Stimulated activated CD4-positive, alpha-beta T cell treated with anti-CD3 and anti-CD28 coated beads, Interleukin-12 subunit alpha, Interleukin-12 subunit beta, amount 100 ng/mL, for 48 hours (primary cell): ENCODE measurements around the gene ZNF384.

ENCODE experiments used
- DNase-seq, 3 donors: peaks; one replicate each; pipeline ENCODE4 v3.0.0-alpha.2; 2020; ENCODE audit warnings: low read depth in 2 of 3, low spot score in 1 of 3

Gene ZNF384

GRCh38 chr12:6626654-6627283 lies 62.4 kb downstream of the ZNF384 start:
- no peak for DNase-seq

DNA sequence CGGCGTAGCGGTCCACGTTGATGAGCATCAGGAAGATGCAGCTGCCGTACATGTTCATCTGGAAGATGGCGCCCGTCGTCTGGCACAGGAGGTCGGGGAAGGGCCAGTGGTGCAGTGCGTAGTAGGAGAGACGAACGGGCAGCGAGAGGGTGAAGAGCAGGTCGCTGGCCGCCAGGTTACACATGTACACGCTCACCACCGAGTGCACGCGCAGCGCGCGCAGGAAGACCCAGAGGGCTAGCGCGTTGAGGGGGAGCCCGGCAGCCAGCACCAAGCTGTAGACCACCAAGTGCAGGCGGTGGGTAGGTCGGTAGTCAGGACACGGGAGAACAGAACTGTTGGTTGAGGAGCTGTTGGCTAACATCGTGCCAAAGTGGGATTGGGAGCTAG lies 68.3 kb downstream of the ZNF384 start:
- DNase-seq, result no peak

DNA sequence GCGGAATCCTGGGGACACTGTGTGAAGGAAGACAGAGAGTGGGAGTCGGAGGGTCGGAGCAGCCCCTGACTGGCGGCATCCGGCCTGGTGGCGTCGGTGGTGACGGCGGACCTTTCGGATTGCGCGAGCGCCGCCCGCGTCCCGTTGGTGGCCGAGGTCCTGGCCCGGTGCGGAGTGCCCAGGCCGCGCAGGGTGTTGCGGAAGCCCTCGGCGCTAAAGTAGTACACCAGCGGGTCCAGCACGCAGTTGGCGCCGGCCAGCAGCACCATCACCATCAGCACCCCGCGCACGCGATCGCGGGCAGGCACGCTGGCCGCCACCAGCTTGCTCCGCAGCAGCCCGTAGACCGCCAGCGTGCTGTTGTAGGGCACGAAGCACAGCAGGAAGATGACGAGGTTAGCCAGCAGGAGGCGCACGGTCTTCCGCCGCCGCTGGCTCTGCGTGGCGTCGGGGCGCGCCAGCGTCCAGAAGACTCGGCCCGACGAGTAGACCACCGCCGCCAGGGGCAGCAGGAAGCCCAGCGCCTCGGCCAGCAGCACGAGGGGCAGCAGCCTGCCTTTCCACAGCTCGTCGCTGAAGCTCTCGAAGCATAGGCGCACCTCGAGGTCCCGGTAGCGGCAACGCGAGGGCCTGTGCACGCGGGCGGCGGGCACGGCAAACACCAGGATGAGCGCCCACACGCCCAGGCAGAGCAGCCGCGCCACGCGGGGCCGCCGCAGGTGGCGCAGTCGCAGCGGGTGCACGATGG lies 68.9 kb downstream of the ZNF384 start:
- peak in 1 of 3 donors; percentile 34 for DNase-seq

GRCh38 chr12:6618483-6619225 lies 70.5 kb downstream of the ZNF384 start:
- no peak for DNase-seq
